ENCODE measurements around the gene MCTS1. TPM values are rescaled to one million over a fixed set of nuclear protein-coding genes. Genes with fewer than 3 reads are reported as not detected.

Gene MCTS1
- total RNA-seq, 1 donor from 2014 or later: 6.1 TPM

DNA sequence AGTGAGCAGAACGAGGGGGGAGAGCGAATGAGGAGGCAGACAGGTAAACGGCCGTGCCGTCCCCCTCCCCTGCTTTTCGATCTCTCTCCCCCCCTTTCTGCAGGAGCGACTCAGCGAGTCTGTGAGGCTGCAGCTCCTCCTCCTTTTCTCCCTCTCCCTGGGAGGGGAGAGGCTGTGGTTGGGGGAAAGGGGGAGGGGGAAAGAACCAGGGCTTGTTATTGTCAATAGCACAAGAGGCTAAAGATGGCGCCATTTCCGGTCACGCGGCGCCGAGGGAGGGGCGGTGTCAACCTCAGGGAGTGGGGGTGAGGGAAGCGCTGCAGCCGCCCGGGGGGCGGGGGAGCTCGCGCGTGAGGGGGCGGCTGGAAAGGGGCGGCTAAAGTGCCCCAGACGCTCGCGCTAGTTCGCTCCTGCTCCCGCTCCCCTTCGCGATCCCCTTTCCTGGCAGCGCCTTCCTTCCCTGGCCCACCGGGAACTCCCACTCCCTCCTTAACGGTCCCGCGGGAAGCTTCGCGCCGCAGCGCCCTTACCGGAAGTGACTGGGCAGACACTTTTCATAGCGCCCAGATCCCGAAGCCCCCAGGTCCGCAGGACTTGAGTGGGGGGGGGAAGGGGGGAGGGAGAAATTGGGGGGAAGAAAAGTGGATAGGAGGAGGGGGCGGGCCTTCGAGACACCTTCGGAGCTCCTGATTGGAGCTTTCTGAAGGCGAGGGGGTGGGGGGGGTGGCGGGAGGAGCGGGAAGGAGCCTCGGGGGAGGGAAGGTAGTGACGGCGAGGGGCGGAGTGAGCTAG is 42.9 kb upstream of the MCTS1 start, which contains the start of gene CUL4B:
CUL4B (minus strand) TSS at position 121 of the 792 bp plus-strand sequence. CDS start 324 bp downstream, outside the sequence.
- TF ChIP-seq, protein P1, sequence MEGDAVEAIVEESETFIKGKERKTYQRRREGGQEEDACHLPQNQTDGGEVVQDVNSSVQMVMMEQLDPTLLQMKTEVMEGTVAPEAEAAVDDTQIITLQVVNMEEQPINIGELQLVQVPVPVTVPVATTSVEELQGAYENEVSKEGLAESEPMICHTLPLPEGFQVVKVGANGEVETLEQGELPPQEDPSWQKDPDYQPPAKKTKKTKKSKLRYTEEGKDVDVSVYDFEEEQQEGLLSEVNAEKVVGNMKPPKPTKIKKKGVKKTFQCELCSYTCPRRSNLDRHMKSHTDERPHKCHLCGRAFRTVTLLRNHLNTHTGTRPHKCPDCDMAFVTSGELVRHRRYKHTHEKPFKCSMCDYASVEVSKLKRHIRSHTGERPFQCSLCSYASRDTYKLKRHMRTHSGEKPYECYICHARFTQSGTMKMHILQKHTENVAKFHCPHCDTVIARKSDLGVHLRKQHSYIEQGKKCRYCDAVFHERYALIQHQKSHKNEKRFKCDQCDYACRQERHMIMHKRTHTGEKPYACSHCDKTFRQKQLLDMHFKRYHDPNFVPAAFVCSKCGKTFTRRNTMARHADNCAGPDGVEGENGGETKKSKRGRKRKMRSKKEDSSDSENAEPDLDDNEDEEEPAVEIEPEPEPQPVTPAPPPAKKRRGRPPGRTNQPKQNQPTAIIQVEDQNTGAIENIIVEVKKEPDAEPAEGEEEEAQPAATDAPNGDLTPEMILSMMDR (IDR thresholded peaks at IDR 0.05): no peak
- TF ChIP-seq POLR2AphosphoS5 (IDR thresholded peaks at IDR 0.05; ENCODE audit: insufficient read depth in 1 of 2, low read depth in 1 of 2): peak; percentile 51 to 87
- no peaks in the 10 kb centered on the region for H3K27me3 ChIP-seq
- no peaks in the 10 kb centered on the region for H3K36me3 ChIP-seq
- H3K9me3 ChIP-seq: no peaks in the 10 kb centered on the region
- peak within 1 kb of the TSS; percentile 52 to 61 for H3K4me3 ChIP-seq
- H3K27ac ChIP-seq: peak within 1 kb of the TSS; percentile 98
- intact Hi-C loops (cut with DNase I): loop anchor here (5.0 kb wide), 1 partner anchor 41 kb away; the partner anchor contains the start of gene MCTS1
- DNase-seq (ENCODE audit: extremely low spot score in 2 of 2): peak; percentile 96 to 98
- peaks cover 8% of the 10 kb centered on the region for H3K4me1 ChIP-seq

DNA sequence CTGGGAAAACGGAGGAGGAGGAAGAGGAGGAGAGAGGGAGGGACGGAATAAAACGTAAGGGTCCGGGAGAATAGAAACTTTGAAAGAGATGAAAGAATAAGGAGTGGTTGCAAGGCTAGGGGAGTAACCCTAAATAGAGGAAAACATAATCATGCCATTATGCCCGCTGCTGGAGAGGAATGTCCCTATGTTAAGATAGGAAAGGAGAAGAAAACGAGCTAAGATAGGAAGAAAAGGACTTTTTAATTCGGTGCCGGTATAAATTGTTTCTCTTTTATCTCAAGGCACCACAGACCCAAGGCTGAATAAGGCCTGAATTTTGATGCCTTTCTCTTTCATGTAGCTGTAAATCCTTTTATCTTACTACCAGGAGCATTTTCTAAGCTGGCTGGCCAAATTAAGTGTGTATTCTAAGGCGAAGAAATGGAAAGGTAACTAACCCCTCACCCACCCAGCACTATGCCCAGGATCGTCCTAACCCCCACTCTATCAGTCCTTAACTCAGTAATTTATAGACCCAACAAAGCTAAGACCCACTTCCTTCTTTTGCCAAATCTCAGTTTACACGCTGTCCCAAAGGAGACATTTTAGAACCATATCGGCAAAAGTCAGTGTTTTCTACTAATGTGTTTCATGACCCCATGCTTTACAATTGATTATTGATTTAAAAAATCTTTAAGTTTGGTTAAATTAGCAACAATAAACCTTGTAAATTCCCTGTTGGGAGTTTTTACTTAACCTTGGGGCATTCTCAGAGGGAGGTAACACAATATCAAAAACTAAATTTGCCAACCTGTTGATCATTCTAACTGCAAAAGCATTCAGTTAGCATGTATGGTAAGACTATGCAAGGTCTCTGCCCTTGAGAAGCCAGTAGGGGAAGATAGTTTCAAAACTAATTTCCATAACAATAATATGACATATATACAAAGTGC is 42.0 kb upstream of the MCTS1 start:
- no peaks in the 10 kb centered on the region for H3K27me3 ChIP-seq
- no peaks in the 10 kb centered on the region for H3K36me3 ChIP-seq
- TF ChIP-seq POLR2A (IDR thresholded peaks at IDR 0.05): peak in 1 of 2 donors; percentile 42
- no peak for TF ChIP-seq POLR2AphosphoS5 (IDR thresholded peaks at IDR 0.05; ENCODE audit: insufficient read depth in 1 of 2, low read depth in 1 of 2)
- intact Hi-C loops (cut with DNase I): loop anchor here (5.0 kb wide), 1 partner anchor 40 kb away; the partner anchor contains the start of gene MCTS1
- no peaks in the 10 kb centered on the region for H3K9me3 ChIP-seq
- DNase-seq (ENCODE audit: extremely low spot score in 2 of 2): no peak
- peak overlapping the region; percentile 52 to 61 for H3K4me3 ChIP-seq
- H3K4me1 ChIP-seq: peaks cover 8% of the 10 kb centered on the region
- peak overlapping the region; percentile 98 for H3K27ac ChIP-seq

DNA sequence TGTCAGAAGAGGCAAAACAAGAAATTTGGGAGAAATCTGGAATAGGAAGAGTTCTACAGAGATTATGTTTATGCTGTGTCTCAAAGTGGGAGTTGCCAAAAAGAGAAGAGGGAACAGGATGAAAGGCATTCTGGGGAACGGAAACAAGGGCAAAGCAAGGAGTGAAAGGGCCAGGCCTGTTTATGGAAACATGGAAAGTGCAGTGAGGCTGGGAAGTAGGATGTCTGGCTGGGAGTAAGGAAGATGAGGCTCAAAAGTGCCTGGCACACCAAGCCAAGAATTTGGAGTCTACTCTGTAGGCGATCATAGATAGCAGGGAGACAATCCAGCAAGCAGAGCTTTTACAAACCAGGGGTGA is 41.4 kb upstream of the MCTS1 start:
- Histone ChIP-seq H3K9me3 (no peaks in the 10 kb centered on the region), H3K27me3 (no peaks in the 10 kb centered on the region), H3K36me3 (no peaks in the 10 kb centered on the region), H3K27ac (no peak overlapping the region), H3K4me1 (peaks cover 8% of the 10 kb centered on the region), H3K4me3 (no peak overlapping the region)
- no peak for DNase-seq (ENCODE audit: extremely low spot score in 2 of 2)
- TF ChIP-seq POLR2A (IDR thresholded peaks at IDR 0.05) (no peak), POLR2AphosphoS5 (IDR thresholded peaks at IDR 0.05; ENCODE audit: insufficient read depth in 1 of 2, low read depth in 1 of 2) (no peak)
- TF ChIP-seq, protein P1 (IDR thresholded peaks at IDR 0.05): no peak
- intact Hi-C loops (cut with DNase I): loop anchor here (5.0 kb wide), 1 partner anchor 40 kb away; the partner anchor contains the start of gene MCTS1

DNA sequence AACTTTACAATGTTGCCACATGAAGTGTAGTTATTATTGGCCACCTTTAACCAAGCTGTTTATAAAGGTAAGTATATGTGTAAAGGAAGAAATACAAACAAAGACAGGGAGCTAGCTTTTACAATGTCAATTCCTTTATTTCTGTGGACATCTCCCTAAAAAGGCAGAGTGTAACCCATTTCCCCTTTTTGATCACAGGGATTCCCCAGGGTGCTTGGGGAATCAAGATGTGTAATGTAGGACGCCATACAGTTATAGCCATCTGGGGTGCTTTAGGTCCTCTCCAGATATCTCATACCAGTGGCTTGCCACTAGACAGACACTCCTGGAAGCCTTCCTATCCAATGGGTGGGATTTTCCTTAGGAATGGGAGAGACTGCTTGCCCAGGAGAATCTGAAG is 39.0 kb upstream of the MCTS1 start:
- H3K36me3 ChIP-seq: no peaks in the 10 kb centered on the region
- intact Hi-C loops (cut with DNase I): loop anchor here (5.0 kb wide), 1 partner anchor 37 kb away; the partner anchor contains the start of gene MCTS1
- no peaks in the 10 kb centered on the region for H3K4me1 ChIP-seq
- no peaks in the 10 kb centered on the region for H3K27me3 ChIP-seq
- TF ChIP-seq, protein P1 (IDR thresholded peaks at IDR 0.05): no peak
- TF ChIP-seq POLR2AphosphoS5 (IDR thresholded peaks at IDR 0.05; ENCODE audit: insufficient read depth in 1 of 2, low read depth in 1 of 2) (no peak), POLR2A (IDR thresholded peaks at IDR 0.05) (no peak)
- no peak overlapping the region for H3K4me3 ChIP-seq
- no peak for DNase-seq (ENCODE audit: extremely low spot score in 2 of 2)
- H3K9me3 ChIP-seq: no peaks in the 10 kb centered on the region
- no peak overlapping the region for H3K27ac ChIP-seq

DNA sequence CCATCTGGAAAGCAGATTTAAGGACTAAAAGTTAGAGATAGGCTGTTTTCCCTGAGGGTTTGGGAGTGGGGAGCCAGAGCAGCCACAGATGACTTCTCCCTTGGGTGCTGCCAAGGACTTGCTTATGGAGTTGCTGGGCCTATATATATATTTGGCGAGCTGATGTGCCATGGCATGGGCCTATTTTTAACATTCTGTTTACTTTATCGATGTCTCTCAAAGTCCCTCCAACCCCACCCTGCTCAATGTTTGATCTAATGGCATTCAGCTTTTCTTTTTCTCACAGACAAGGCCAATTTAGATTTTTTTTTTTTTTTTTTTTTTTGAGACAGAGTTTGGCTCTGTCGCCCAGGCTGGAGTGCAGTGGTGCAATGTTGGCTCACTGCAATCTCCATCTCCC is 37.1 kb upstream of the MCTS1 start:
- intact Hi-C loops (cut with DNase I): no loop called here
- no peak for DNase-seq (ENCODE audit: extremely low spot score in 2 of 2)
- no peaks in the 10 kb centered on the region for H3K36me3 ChIP-seq
- TF ChIP-seq, protein P1 (IDR thresholded peaks at IDR 0.05): no peak
- TF ChIP-seq POLR2AphosphoS5 (IDR thresholded peaks at IDR 0.05; ENCODE audit: insufficient read depth in 1 of 2, low read depth in 1 of 2): no peak
- no peak for TF ChIP-seq POLR2A (IDR thresholded peaks at IDR 0.05)
- H3K4me1 ChIP-seq: no peaks in the 10 kb centered on the region
- H3K4me3 ChIP-seq: no peak overlapping the region
- no peaks in the 10 kb centered on the region for H3K27me3 ChIP-seq
- H3K27ac ChIP-seq: no peak overlapping the region
- no peaks in the 10 kb centered on the region for H3K9me3 ChIP-seq

Measured in vagina (tissue), 2 donors.